Lower lobe of right lung (tissue), 2 donors: ENCODE measurements around the gene CHM. TPM values are rescaled to one million over a fixed set of nuclear protein-coding genes. Genes with fewer than 3 reads are reported as not detected.
"Not testable (repeated sequence)": the region's sequence is repeated elsewhere in the genome, so short reads cannot be mapped to it uniquely, and the experiment has no call there.

Experiments
- ATAC-seq, 2 donors: fragments of 200-7000 bp; cut with Tn5 transposase; one replicate each; pipeline ENCODE4 v1.9.1; 2020 to 2022; ENCODE audit warnings: mild to moderate bottlenecking in 2 of 2, moderate library complexity in 2 of 2
- DNase-seq: peaks from one replicate; pipeline ENCODE4 v3.0.0-alpha.2; 2020
- H3K27ac ChIP-seq: fragments of 200-600 bp; one replicate; pipeline ENCODE4 v1.8.0; 2022
- H3K27me3 ChIP-seq: fragments of 200-600 bp; one replicate; pipeline ENCODE4 v1.8.0; 2022; ENCODE audit warnings: low read depth
- H3K36me3 ChIP-seq: fragments of 200-600 bp; one replicate; pipeline ENCODE4 v1.8.0; 2022; ENCODE audit warnings: mild to moderate bottlenecking
- H3K4me1 ChIP-seq: fragments of 200-600 bp; one replicate; pipeline ENCODE4 v1.8.0; 2022
- H3K4me3 ChIP-seq: fragments of 200-600 bp; one replicate; pipeline ENCODE4 v1.8.0; 2022; ENCODE audit warnings: mild to moderate bottlenecking
- H3K9me3 ChIP-seq: fragments of 200-600 bp; one replicate; pipeline ENCODE4 v1.8.0; 2022
- CTCF ChIP-seq: fragments of 200-600 bp; IDR thresholded peaks from one replicate; pipeline ENCODE4 v1.8.0; 2022; ENCODE audit warnings: antibody characterized with exemption, mild to moderate bottlenecking
- intact Hi-C: fragments of 100-400 bp; cut with DNase I; formaldehyde crosslinking; loops from one replicate; pipeline ENCODE4 v1.11.0; 2022
- total RNA-seq: library from RNA; stranded (reverse); fragmentation: NEBNext Ultra II Directional; extraction: Animal tissue kit (Norgen Biotek cat#: 25700); gene quantifications from one replicate; pipeline ENCODE4 v1.2.1, GENCODE V29; 2021
- donor health status: DM: no; HTN: yes; CAD: no; lungs with severe emphysema.

Gene CHM
- total RNA-seq, 1 donor from 2014 or later: 21.9 TPM

GRCh38 chrX:85980286-85980685 is 67.1 kb downstream of the CHM start:
- TF ChIP-seq CTCF: no peak
- no peaks in the 10 kb centered on the region for H3K27me3 ChIP-seq
- ATAC-seq (no peak), DNase-seq (no peak)
- H3K36me3 ChIP-seq: peaks cover 9% of the 10 kb centered on the region
- no peaks in the 10 kb centered on the region for H3K9me3 ChIP-seq
- H3K27ac ChIP-seq: no peak overlapping the region
- H3K4me1 ChIP-seq: no peaks in the 10 kb centered on the region
- intact Hi-C loops: no loop called here
- H3K4me3 ChIP-seq: no peak overlapping the region

DNA sequence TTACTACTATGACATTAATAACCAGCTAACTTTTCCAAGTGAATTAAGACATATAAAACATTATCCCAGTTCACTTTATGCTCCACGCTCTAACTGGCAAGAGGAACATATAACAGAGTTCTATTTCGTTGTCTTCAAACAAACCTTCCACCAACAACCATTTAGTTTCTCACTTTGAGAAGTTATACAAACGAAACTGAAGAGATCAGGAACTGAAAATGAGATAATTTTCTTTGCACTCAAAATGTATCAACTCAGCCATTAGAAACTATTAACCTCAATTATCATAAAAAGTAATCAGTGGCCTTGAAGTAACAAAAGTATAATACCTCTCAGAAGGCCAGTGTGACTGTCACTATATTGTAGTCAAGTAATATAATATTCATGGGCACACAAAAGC is 70.1 kb downstream of the CHM start:
- intact Hi-C loops: no loop called here

DNA sequence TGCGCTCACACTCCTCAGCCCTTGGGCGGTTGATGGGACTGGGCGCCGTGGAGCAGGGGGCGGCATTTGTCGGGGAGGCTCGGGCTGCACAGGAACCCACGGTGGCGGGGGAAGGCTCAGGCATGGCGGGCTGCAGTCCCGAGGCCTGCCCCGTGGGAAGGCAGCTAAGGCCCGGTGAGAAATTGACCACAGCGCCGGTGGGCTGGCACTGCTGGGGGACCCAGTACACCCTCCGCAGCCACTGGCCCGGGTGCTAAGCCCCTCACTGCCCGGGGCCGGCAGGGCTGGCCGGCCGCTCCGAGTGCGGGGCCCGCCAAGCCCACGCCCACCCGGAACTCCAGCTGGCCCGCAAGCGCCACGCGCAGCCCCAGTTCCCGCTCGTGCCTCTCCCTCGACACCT is 75.0 kb downstream of the CHM start:
- intact Hi-C loops, H3K4me1 ChIP-seq, ATAC-seq, DNase-seq, H3K36me3 ChIP-seq, H3K27me3 ChIP-seq, H3K4me3 ChIP-seq, H3K27ac ChIP-seq, H3K9me3 ChIP-seq: not testable (repeated sequence)

More for the DNA sequence above, 70.1 kb downstream of the CHM start:
- DNase-seq: no peak
- ATAC-seq: no peak
- Histone ChIP-seq H3K4me3 (no peak overlapping the region), H3K9me3 (no peaks in the 10 kb centered on the region), H3K27ac (no peak overlapping the region), H3K27me3 (no peaks in the 10 kb centered on the region), H3K36me3 (peaks cover 9% of the 10 kb centered on the region), H3K4me1 (no peaks in the 10 kb centered on the region)
- no peak for TF ChIP-seq CTCF

- no peaks in the 10 kb centered on the region for H3K27me3 ChIP-seq
- H3K27ac ChIP-seq: no peak overlapping the region
- no peak for TF ChIP-seq CTCF
- H3K4me1 ChIP-seq: no peaks in the 10 kb centered on the region
- ATAC-seq (no peak), DNase-seq (no peak)
- H3K36me3 ChIP-seq: no peaks in the 10 kb centered on the region
- no peaks in the 10 kb centered on the region for H3K9me3 ChIP-seq
- no peak overlapping the region for H3K4me3 ChIP-seq
- intact Hi-C loops: no loop called here
Observed at GRCh38 chrX:85964744-85965143, 82.6 kb downstream of the CHM start.

- no peak overlapping the region for H3K27ac ChIP-seq
- no peaks in the 10 kb centered on the region for H3K36me3 ChIP-seq
- DNase-seq: no peak
- H3K27me3 ChIP-seq: no peaks in the 10 kb centered on the region
- intact Hi-C loops: no loop called here
- no peak overlapping the region for H3K4me3 ChIP-seq
- no peak for TF ChIP-seq CTCF
- no peaks in the 10 kb centered on the region for H3K9me3 ChIP-seq
- H3K4me1 ChIP-seq: no peaks in the 10 kb centered on the region
- no peak for ATAC-seq
Observed at GRCh38 chrX:85963736-85964135, 83.6 kb downstream of the CHM start.

DNA sequence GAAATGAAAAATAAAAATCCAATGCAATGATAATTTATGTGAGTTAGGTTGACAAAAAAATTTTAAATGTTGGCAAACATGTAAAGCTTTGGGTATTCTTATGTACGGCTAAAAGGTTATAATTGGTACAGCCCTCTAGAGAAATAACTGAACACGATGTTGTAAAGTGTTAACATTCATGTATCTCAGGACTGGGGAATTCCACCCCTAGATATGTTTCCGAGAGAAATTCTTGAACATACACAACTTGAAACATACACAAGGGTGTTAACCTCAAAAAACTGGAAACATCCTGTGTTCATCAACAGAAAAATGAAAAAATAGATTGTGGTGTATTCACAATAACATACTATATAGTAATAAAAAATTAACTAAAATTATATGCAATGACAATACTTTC is 91.8 kb downstream of the CHM start:
- no peak for ATAC-seq
- no peak for TF ChIP-seq CTCF
- Histone ChIP-seq H3K27ac (no peak overlapping the region), H3K27me3 (no peaks in the 10 kb centered on the region), H3K4me3 (no peak overlapping the region), H3K36me3 (no peaks in the 10 kb centered on the region), H3K9me3 (no peaks in the 10 kb centered on the region), H3K4me1 (no peaks in the 10 kb centered on the region)
- DNase-seq: no peak
- intact Hi-C loops: no loop called here

GRCh38 chrX:85944751-85945150 is 102.6 kb downstream of the CHM start:
- intact Hi-C loops, H3K36me3 ChIP-seq, ATAC-seq, H3K4me1 ChIP-seq, H3K27ac ChIP-seq, H3K9me3 ChIP-seq, DNase-seq, H3K4me3 ChIP-seq, H3K27me3 ChIP-seq: not testable (repeated sequence)
